GM18858 (cell line): Measurements from ENCODE around the gene BNIP5.

Experiments
- ATAC-seq: cut with Tn5 transposase; IDR thresholded peaks from one replicate; pipeline ENCODE4 v1.9.1; 2021; ENCODE audit not compliant: unreplicated experiment

The BNIP5 gene

DNA sequence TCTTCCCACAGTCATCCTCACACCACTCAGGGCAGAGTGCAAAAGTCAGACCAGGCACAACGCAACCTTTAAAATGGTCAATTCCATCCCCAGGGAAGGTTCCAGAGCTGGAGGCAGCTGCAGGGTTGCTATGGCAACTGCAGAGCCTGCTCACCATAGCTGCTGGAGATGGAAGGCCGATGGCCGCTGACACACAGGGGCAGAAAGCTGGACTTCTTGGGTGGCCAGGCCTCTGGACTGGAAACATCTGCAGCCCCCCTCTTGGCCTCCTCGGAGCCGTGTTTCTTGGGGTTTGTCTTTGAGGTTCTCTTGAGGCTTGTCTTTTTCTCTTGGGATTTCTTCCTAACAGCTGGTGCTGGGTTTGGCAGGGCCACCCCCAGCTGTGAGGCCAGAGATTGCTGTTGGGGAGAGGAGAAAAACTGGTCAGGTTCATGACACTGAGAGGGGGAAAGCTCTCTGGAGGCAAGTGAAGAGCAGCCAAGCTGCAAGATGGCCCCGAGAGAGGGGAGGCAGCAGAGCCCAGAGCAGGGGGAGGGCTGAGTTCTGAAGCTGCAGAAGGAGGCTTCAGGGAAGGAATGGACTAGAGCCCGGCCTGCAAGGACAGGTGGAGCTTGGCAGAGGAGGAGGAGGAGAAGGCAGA is 10.2 kb downstream of the BNIP5 start:
- ATAC-seq = no peak

DNA sequence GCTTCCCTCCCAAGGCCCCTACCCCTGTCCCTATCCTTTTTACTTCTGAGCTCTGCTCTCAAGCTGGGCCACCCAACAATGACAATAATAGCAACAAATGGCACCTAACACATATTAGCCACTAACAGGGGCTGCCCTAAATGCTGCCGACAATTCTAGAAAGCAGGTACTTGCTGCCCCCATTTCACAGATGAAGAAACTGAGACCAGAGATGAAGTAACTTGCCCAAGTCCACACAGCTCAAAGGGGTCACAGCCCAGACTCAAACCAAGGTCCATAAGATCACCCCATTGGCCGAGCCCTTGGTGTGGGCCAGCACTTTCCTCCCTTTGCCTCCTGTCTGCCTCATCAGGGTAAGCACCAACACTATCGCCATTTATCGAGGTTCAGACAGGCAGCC is 12.0 kb downstream of the BNIP5 start:
- no peak for ATAC-seq

DNA sequence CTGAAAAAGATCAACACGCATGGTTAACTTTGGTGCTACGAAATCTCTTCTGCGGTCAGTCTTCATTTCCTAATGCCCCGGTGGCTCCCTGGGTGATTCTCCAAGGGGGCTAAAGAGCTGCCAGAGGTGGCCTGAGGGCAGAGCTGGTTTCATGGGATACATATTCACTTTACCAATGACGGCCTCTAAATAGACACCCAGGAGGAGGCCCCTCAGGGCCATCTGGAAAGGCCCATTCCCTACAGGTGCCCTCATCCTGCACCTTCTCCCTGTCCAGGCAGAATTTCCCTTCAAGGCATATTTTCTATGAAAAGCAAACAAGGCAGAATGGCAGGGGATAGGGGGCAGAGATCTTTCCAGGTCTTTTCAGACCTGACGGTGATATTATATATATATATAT is 12.5 kb downstream of the BNIP5 start:
- no peak for ATAC-seq

DNA sequence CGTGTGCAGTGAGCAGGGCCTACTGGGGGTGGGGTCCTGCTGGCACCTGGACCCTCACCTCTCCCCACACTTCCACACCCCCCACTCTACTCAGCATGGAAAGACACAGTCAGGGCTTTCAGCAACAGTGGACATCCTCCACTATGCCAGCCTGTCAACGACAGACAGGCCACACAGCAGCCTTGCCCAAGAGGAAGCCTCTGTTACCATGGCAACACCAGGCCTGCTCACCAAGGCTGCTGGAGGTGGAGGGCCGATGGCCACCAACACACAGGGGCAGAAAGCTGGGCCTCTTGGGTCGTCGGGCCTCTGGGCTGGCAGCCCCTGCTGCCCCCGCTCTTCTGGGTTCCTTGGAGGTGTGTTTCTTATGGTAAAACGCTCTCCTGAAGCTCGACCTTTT is 13.6 kb downstream of the BNIP5 start:
- no peak for ATAC-seq

DNA sequence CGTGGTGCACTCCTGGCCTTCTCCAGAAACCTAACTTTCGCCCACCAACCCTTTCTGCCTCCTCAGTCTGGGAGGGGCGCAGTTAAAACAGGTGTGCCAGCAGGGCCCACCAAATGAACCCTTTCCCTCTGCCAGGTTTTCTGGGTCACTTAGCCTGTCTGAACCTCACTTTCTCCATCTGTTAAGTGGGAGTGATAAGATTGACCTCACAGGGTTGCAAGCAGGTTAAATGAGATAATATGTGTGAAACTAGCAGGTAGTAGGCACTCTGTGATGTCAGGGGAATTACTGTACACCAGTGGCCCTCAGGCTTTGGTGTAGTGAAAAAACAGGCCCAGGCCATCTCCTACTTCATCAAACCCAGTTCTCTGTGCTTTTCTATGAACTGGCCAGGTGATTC is 14.1 kb downstream of the BNIP5 start:
- ATAC-seq = no peak

DNA sequence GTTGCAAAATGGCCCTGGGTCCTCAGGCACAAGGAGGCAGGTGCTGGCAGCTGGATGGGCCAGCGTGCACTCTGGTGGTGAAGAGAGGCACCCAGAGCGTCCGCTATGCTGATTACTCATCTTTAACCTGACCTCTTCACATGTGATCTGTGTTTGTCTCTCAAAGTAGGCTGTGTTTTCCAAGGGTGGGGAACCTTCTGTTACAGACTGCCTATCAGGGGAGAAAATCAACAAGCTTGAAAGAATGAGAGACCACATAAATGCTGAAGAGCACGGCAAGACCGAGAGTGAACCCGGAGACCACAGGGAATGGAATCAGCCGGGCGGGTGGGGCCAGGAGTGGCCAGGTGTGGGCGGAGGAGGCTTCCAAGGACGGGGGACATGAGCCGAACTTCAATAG is 16.2 kb downstream of the BNIP5 start:
- no peak for ATAC-seq

DNA sequence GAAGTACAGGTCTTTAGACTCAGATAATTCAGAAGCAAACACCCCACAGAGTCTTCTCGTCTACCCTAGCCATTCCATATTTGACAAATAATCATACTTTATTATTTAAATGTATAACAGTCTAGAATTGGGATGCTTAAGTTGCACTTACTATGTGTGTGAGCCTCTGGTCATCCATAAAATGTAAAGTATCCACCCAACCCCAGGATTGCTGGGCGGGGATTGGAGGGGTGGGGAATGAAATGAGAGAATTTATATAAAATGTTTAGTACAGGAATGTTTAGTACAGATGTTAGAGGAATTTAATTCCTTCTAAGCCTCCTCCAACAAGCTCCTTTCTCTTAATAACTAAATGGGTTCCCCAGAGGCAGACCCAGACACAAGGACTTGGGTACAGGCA is 16.9 kb downstream of the BNIP5 start:
- no peak for ATAC-seq

DNA sequence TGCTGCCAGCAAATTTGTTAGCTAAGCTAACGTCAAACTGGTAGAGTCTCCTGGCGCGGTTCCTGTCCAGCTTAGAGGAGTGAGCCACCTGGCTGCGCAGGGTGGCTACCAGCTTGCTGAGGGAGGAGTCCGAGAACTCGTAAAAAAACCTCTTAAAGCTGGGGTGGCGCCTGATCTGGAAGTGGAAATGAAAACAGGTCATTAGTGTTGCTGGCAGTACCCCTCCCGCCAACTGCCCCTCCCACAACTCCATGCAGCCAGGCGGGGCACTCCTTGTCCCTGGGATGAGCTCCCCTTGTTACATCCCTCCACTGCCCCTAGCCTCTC is 17.3 kb downstream of the BNIP5 start:
- no peak for ATAC-seq

DNA sequence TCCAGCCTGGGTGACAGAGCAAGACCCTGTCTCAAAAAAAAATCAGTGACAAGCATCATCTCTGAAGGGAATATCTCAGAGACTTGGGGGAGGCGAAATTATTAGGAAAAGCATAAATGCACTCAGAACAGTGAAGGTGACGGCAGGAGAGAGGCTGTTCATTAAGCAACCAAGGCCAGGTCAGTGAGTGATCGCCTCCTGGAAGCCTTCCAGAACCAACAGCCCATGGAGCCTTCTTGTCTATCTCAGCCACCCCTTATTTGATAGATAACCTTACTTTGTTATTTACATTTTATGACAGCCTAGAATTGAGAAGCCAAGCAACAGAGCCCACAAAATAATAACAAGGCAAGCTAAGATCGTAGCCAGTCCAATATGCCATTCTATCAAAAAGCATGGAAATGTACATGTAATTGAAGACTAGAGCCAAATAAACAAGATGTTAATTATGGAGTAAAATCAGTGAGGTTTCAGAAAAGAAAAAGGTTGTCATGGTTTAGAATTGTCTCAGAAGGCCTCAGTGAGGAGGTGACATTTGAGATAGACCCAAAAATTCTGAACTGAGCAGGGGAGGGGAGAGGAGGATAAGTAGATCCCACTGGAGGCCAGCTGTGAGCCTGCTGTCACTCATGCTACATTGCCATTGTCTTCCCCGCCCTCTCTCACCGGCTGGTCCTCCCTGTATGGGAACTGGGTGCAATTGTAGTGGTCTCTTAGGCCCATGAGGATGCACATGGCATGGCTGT is 17.8 kb downstream of the BNIP5 start:
- no peak for ATAC-seq

DNA sequence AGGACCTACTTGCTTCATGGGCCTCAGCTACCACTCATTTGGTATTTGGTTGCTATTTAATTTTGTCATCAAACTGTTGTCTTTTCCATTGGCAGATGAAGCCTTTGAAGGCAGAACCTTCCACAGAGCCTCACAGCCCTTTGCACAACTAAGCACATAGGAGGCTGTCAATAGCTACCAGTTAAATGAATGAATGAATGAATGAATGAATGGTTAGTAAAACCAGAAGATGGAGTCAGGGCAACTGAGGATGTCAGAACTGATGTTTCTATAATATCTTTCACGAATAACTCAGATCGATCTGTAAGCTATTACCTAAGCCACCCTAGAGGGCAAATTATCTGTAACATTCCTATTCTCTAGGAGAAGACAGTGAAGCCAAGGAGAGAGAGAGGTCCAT is 19.1 kb downstream of the BNIP5 start:
- no peak for ATAC-seq

DNA sequence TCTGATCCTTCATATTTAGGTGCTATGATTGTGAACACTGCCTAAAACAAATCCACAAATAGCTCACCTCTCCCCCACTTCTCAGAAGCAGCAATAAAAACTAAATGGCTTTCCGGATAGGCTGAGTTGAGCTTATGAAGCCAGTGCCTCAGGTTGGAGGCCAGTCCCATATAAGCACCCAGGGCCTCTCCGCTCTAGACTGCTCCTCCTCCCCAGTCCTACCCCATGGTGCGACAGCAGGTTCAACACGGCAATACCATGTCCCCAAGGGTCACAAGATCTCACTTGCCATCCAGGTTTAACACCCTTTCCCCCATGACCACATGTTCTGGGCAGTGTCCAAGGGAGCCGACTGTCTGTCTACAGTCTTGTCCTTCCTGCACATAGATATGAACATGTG is 20.8 kb downstream of the BNIP5 start:
- ATAC-seq = no peak

DNA sequence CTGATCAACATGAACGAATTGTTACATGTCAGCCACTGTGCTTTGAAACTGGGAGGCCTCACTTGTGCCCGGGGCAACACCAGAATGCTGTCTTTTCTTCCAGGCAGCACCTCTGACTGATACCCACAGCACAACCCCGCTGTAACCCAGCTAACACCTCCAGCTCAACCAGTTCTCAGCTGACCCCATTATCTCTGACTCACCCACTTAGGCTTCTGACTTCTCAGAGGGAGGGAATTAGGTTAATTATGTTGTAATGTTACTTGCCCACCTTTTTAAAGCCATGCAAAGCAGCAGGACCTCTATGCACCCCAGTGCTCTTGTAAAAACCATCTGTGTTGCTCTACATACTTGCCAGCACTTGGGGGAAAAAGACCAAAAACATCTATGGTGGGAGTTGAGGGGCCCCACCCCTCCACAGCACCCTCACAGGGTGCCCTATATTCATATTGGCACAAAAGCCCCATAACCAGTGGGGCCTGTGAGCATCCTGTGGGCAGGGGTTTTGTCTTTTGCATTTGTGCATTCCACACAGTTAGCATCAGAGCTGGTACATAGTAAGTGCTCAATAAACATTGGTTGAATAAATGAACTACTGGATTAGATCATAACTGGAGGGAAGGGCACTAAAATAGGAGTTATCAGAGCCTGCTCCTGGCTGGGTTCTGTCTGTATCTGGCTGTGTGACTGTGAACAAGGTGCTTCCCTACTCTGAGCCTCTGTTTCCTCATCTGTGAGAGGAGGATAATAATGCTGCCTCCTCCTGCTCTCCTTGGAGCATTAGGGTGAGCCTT is 22.3 kb downstream of the BNIP5 start:
- no peak for ATAC-seq

DNA sequence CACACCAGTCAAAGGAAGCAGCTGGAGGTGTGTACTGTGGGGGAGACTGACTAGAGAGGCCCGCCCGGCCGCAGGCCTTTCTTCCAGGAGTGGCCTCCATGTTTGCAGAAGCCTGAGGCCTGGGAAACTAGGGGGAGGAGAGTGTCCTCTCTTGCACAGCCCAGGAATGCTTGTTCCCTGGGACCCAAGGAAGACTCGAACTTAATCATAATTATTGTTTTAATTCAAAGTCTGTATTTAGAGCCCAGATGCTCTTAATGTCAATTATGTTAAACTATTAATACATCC is 23.1 kb downstream of the BNIP5 start:
- ATAC-seq = no peak

DNA sequence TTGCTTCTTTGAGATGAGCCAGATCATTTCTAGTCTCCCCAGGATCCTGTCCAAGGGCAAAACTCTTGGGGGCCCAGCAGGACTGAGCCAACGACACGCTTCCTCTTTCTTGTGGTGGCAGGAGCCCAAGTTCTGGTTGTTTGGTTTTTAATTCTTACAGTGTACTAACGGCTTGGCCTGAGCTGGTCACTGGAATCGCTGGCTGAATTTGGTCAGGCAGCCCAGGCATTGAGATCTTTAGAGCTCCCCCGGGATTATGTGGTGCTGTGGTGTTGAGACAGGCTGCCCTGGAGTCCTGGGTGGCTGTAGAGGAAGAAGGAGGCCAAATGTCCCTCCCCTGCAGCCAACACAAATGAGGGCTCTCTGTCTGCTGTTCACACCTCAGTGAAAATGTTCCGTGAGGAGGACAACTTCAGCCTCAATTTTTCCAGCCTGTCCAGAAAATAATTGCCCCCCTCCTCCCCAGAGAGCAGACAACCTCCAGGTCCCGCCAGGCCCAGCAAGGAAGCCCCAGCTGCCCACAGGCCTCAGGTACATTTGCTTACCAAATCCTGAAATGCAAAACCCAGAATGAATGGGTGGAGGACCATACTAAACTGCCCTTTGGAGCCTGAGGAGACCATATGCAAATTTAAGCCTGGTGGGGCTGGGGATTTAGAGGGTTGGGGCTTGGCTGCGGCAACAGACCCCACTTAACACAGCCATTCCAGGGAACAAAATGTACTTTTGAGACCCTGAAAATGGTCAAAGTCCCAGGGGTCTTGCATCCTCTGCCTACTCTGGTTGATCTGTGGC is 23.6 kb downstream of the BNIP5 start:
- no peak for ATAC-seq

DNA sequence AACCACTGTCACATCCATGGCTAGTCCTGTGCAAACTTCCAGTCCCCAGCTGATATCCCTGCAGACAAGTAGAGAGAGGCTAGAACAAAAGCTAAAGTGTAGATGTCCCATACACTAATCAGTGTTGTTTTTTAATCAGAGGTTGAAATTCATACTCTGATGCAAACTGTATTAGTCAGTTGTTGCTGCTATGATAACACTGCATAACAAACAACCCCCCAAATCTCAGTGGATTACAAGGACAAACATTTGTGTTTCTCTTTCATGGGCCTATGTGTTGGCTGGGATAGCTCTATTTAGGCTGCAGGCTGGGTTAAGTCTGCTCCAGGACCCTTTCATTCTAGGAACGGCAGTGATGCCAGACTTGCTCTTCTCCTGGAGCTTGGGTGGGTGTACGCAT is 26.8 kb downstream of the BNIP5 start:
- ATAC-seq = no peak

DNA sequence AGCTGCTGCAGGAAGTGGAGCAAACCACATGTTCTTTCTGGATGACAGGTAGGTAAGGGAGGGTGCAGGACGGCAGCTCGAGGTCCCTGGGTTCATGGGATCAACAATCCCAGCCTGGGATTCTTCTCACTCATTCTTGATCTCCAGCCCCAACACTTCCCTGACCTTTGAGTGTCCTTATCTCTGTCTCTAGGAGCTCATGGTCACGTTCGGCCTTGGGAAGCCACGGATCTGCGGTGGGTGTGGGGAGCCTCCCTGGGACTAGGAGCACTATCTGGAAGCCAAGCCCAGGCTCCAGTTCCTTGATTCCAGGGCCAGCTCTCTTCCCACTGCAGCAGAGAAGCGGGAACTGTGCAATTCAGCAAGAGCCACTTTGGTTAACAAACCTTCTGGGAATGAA is 27.5 kb downstream of the BNIP5 start:
- no peak for ATAC-seq

DNA sequence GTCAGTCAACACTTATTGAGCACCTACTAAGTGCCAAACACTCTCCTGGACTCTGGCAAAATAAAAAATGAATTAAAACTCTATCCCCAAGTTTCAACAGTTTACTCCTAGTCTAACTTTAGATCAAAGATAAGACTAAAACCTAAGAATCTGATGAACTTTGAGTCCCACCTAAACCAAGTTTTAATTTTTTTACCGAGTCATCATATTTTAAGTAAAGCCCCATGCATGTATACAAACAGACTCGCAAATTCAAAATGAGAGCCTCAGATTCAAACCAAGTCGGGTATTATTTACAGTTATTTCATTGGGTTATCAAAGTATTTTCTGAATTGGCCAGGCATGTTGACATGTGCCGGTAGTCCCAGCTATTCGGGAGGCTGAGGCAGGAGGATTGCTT is 28.2 kb downstream of the BNIP5 start:
- ATAC-seq = no peak

DNA sequence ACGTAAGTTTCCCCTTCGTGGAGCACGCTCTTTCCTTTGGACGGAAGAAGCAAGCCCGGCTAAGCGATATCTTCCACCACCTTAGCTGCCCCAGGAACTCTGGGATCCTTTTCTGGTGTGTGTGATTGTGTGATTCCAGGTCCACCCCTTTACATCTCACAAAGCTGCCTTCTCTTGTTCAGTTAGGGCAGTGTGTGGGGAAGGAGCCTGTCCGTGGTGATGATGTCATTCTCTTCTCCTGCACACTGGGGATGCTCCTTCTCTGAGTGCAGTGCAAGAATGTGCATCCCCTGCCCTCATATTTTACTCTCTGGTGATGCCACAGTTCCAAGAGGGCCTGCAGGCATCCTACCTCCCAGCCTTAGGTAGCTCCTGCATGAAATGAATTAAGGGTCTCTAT is 30.3 kb downstream of the BNIP5 start:
- ATAC-seq = no peak

DNA sequence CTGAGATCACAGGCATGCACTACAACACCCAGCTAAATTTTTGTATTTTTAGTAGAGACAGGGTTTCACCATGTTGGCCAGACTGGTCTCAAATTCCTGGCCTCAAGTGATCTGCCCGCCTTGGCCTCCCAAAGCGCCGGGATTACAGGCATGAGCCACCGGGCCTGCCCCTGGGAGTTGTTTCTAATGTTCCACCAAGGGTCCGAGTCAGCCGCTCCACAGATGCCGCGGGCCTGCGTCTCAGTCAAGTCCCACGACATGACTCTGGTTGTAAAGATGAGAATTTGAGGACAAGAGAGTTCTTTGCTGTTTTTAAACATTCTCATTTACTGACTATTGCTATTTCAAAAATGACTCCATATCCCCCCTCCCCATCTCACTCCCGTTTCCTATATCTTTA is 30.8 kb downstream of the BNIP5 start:
- ATAC-seq = no peak

DNA sequence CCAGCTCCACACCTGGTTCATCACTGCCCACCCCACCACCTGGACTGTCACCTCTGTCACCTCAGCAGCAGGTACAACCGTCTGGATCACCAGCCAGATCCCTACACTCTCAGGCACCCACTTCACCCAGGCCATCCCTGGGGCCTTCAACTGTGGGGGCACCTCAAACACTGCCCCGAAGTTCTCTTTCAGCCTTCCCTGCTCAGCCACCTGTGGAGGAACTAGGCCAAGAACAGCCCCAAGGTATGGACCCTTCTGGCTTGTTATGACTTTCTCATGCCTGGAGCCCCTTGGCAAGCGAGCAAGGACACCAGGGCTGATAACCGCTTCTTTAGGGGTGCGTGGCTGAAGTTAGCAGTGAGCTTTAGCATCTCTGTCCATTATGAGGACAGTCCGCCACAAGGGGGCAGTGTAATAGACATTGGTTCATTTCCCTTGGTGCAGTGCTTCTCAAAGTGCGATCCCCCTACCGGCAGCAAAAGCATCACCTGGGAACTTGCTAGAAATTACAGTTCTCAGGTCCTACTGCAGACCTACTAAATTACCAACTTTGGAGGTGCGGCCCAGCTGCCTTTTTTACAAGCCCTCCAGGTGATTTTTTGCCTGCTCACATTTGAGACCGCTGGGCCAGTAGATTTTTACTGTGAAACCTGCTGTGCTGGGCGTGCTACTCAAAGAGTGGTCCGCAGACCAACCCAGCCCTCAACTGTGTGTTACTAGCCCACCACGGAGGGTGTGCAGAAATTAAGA is 34.3 kb downstream of the BNIP5 start:
- no peak for ATAC-seq

DNA sequence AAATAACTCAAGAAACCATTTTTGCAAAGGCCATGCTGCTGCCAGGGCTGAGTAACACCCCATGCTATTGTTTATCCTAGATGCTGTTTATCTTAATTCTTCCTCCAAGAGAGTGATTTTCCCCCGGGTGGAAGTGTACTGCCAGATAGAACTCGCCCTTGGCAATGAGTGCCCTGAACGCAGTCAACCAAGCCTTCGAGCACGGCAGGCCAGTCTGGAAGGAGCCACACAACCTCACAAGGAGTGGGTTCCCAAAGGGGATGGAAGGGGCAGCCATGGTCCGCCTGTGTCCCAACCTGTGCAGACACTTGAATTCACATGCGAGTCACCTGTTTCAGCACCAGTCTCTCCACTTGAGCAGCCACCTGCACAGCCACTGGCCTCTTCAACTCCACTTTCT is 34.9 kb downstream of the BNIP5 start:
- ATAC-seq = no peak
